Chondrocyte (in vitro differentiated cells): ENCODE measurements around the gene FADS1. TPM values are rescaled to one million over a fixed set of nuclear protein-coding genes. Genes with fewer than 3 reads are reported as not detected.

Source experiments
- DNase-seq: peaks from one replicate; pipeline ENCODE4 v3.0.0; 2021; ENCODE audit warnings: mixed read lengths, low spot score
- H3K27ac Mint-ChIP-seq: one replicate; pipeline ENCODE4 v1.8.0; 2021; ENCODE audit warnings: mild to moderate bottlenecking, moderate library complexity, mixed read lengths; ENCODE audit not compliant: unreplicated experiment
- H3K27me3 Mint-ChIP-seq: 2 replicates; pipeline ENCODE4 v1.8.0; 2021; ENCODE audit warnings: low read depth, mixed read lengths
- H3K36me3 Mint-ChIP-seq: 2 replicates; pipeline ENCODE4 v1.8.0; 2021; ENCODE audit warnings: low read depth, mixed read lengths
- H3K4me1 Mint-ChIP-seq: 2 replicates; pipeline ENCODE4 v1.8.0; 2021; ENCODE audit warnings: low read depth, mild to moderate bottlenecking, mixed read lengths
- H3K4me3 Mint-ChIP-seq: one replicate; pipeline ENCODE4 v1.8.0; 2021; ENCODE audit warnings: mild to moderate bottlenecking, moderate library complexity, mixed read lengths; ENCODE audit not compliant: unreplicated experiment
- H3K9me3 Mint-ChIP-seq: 2 replicates; pipeline ENCODE4 v1.8.0; 2021; ENCODE audit warnings: low read depth, mixed read lengths
- total RNA-seq: library from RNA; stranded (reverse); gene quantifications from 3 replicates; pipeline ENCODE4 v1.2.1, GENCODE V29; 2021
- TF ChIP-seq, protein P1 (sequence below): fragments of 200-600 bp; sonication (generic); IDR thresholded peaks from 2 replicates; pipeline ENCODE4 v1.5.0; 2021; ENCODE audit warnings: antibody characterized with exemption, mild to moderate bottlenecking, moderate library complexity

The FADS1 gene
- total RNA-seq, 1 donor from 2014 or later = 74.6 TPM

DNA sequence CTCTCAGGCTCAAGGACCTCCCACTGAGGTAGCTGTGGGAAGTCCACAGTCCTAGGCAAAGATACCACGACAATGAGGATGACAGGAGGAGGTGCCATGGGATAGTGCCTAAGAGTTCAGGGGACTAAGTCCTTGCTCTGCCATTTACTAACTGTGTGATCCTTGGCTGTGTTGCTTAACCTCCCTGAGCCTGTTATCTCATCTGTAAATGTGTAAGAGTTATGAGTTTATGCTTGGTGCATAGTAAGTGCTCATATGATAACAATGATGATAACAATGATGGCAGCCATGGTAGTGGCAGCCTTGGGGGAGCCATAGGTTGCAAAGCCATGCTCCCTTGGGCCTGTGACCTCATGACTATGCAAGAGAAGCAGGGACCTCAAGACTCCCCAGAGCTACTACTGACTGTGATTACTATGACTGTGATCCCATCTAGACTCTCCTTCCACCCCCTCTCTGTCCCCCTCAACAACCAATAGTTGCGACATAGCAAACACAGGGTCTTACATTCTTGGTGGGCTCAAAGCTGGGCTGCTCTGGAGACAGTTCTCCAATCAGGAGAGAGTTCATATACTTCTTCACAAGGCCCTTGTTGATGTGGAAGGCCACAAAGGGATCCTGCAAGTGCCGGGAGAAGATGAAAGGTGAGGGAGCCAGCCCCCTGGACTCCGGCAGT, 3.9 kb downstream of the FADS1 start:
- H3K27ac Mint-ChIP-seq = no peak overlapping the region
- H3K27me3 Mint-ChIP-seq = no peaks in the 10 kb centered on the region
- peaks cover 18% of the 10 kb centered on the region for H3K4me1 Mint-ChIP-seq
- DNase-seq = peak; percentile 27
- TF ChIP-seq, protein P1, sequence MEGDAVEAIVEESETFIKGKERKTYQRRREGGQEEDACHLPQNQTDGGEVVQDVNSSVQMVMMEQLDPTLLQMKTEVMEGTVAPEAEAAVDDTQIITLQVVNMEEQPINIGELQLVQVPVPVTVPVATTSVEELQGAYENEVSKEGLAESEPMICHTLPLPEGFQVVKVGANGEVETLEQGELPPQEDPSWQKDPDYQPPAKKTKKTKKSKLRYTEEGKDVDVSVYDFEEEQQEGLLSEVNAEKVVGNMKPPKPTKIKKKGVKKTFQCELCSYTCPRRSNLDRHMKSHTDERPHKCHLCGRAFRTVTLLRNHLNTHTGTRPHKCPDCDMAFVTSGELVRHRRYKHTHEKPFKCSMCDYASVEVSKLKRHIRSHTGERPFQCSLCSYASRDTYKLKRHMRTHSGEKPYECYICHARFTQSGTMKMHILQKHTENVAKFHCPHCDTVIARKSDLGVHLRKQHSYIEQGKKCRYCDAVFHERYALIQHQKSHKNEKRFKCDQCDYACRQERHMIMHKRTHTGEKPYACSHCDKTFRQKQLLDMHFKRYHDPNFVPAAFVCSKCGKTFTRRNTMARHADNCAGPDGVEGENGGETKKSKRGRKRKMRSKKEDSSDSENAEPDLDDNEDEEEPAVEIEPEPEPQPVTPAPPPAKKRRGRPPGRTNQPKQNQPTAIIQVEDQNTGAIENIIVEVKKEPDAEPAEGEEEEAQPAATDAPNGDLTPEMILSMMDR = no peak
- H3K4me3 Mint-ChIP-seq = no peak overlapping the region
- no peaks in the 10 kb centered on the region for H3K9me3 Mint-ChIP-seq
- peaks cover 20% of the 10 kb centered on the region for H3K36me3 Mint-ChIP-seq

DNA sequence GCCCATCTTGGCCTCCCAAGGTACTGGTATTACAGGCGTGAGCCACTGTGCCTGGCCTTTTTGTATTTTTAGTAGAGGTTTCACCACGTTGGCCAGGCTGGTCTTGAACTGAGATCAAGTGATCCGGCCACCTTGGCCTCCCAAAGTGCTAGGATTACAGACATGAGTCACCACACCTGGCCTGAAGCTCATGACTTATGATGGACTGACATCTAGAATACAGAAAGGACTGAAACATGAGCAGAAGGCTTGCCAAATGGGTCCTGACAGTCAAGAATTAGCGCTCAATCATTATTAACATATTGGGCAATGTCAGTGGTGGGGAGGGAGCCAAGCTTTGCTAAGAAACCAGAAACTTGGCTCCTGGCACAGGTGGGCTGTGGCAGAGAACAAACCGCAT, 5.0 kb downstream of the FADS1 start:
- H3K4me1 Mint-ChIP-seq = peaks cover 10% of the 10 kb centered on the region

DNA sequence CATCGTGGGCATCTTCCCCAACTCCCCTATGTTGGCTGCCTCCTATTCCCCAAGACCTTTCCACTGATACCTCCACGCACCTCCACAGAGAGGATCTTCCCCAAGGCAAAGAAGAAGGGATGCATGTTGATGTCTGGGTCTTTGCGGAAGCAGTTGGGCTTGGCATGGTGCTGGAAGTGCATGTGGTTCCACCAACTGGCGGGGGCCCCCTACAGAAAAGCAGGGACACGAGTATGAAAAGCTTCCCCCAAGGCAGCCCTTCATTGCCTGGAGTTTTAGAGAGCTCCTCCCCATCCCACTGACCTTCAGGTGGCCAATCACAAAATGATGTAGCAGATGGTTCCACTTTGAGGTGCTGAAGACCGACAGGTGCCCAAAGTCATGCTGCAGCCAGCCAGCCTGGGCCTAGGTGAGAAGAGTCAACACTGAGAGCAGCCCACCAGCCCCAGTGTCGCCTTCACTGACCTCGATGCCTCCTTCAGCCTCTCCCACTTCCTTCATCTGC, 6.1 kb downstream of the FADS1 start:
- no peaks in the 10 kb centered on the region for H3K9me3 Mint-ChIP-seq
- no peaks in the 10 kb centered on the region for H3K27me3 Mint-ChIP-seq
- no peak overlapping the region for H3K27ac Mint-ChIP-seq
- DNase-seq = peak; percentile 59
- no peak overlapping the region for H3K4me3 Mint-ChIP-seq
- H3K36me3 Mint-ChIP-seq = peaks cover 20% of the 10 kb centered on the region
- TF ChIP-seq, protein P1 = no peak
- peaks cover 10% of the 10 kb centered on the region for H3K4me1 Mint-ChIP-seq

More for the DNA sequence above, 5.0 kb downstream of the FADS1 start:
- TF ChIP-seq, protein P1 = no peak
- H3K36me3 Mint-ChIP-seq = peaks cover 20% of the 10 kb centered on the region
- no peak overlapping the region for H3K4me3 Mint-ChIP-seq
- H3K27me3 Mint-ChIP-seq = no peaks in the 10 kb centered on the region
- no peak overlapping the region for H3K27ac Mint-ChIP-seq
- peak; percentile 19 for DNase-seq
- no peaks in the 10 kb centered on the region for H3K9me3 Mint-ChIP-seq

DNA sequence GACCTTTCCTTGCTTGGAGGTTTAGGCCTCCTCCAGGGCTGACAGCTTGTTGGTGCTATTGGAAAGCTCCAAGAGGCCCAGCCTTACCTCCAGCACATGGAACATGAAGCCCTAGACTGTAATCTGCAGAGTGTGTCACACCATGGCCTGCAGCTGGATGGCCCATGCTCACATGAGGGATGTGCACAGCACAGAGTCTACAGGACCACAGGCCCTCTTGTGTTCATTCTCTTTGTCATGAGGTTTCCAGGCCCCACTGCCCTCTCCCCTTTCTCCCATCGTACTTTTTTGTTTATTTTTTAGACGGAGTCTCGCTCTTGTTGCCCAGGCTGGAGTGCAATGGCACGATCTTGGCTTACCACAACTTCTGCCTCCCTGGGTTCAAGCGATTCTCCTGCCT, 10.0 kb downstream of the FADS1 start:
- peaks cover 29% of the 10 kb centered on the region for H3K36me3 Mint-ChIP-seq
- H3K9me3 Mint-ChIP-seq = no peaks in the 10 kb centered on the region
- TF ChIP-seq, protein P1 = no peak
- no peaks in the 10 kb centered on the region for H3K4me1 Mint-ChIP-seq
- no peak overlapping the region for H3K4me3 Mint-ChIP-seq
- DNase-seq = peak; percentile 35
- no peaks in the 10 kb centered on the region for H3K27me3 Mint-ChIP-seq
- H3K27ac Mint-ChIP-seq = no peak overlapping the region

- no peaks in the 10 kb centered on the region for H3K9me3 Mint-ChIP-seq
- no peaks in the 10 kb centered on the region for H3K27me3 Mint-ChIP-seq
- H3K36me3 Mint-ChIP-seq = peaks cover 29% of the 10 kb centered on the region
- DNase-seq = peak; percentile 18
- TF ChIP-seq, protein P1 = no peak
- H3K4me1 Mint-ChIP-seq = no peaks in the 10 kb centered on the region
- H3K4me3 Mint-ChIP-seq = no peak overlapping the region
- no peak overlapping the region for H3K27ac Mint-ChIP-seq
These were observed 11.7 kb downstream of the FADS1 start for GRCh38 chr11:61805146-61805545.
